ENCODE measurements around the gene CEP78. TPM values are rescaled to one million over a fixed set of nuclear protein-coding genes. Genes with fewer than 3 reads are reported as not detected.

Gene CEP78
- total RNA-seq, 1 donor from 2014 or later, result 14.8 TPM

DNA sequence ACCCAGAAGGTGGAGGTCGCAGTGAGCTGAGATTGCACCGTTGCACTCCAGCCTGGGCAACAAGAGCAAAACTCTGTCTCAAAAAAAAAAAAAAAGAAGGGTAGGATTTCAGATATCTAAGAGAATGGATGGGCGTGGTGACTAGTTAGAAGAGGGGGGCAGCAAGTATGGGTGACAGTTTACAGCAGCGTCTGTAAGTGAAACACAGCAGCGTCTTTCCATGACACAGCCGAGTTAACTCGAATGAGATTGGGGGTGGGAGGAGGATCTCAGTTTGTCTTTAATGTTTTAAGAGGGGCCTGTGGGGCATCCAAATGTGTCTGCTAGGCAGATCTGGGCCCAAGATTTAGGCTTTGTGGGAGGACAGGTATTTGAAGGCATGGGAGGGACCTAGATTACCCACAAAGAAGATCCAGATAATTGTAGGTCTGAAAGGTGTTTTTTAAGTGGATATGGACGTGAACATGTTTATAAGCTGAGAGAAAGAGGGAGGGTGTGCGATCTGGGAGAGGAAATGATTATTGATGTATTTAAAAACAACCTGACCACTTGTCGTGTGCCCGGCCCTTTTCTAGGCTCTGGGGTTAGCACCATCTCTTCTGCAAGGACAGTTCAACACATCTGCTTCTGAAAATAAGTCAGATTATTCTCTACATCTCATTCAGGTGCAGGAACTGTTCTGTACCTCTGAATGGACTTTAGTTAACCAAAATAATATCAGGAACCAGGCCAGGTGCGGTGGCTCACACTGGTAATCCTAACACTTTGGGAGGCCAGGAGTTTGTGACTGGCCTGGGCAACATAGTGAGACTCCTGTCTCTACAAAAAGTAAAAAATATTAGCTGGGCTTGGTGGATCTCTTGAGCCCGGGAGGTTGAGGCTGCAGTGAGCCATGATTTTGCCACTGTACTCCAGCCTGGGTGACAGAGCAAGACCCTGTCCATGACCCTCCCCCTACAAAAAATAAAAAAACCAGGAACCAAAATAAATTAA lies 2.5 kb downstream of the CEP78 start:
- no peak for DNase-seq (ENCODE audit: low read depth)
- H3K36me3 ChIP-seq (ENCODE audit: control insufficient read depth, insufficient read depth, low read length), result no peaks in the 10 kb centered on the region
- no peaks in the 10 kb centered on the region for H3K27me3 ChIP-seq (ENCODE audit: control insufficient read depth, insufficient read depth, low read length)
- H3K4me3 ChIP-seq (ENCODE audit: low read depth, low read length), result no peak overlapping the region
- TF ChIP-seq, protein P1, sequence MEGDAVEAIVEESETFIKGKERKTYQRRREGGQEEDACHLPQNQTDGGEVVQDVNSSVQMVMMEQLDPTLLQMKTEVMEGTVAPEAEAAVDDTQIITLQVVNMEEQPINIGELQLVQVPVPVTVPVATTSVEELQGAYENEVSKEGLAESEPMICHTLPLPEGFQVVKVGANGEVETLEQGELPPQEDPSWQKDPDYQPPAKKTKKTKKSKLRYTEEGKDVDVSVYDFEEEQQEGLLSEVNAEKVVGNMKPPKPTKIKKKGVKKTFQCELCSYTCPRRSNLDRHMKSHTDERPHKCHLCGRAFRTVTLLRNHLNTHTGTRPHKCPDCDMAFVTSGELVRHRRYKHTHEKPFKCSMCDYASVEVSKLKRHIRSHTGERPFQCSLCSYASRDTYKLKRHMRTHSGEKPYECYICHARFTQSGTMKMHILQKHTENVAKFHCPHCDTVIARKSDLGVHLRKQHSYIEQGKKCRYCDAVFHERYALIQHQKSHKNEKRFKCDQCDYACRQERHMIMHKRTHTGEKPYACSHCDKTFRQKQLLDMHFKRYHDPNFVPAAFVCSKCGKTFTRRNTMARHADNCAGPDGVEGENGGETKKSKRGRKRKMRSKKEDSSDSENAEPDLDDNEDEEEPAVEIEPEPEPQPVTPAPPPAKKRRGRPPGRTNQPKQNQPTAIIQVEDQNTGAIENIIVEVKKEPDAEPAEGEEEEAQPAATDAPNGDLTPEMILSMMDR (IDR thresholded peaks at IDR 0.05; ENCODE audit: insufficient read depth, low read length, poor library complexity, severe bottlenecking), result no peak

GRCh38 chr9:78239506-78239905 lies 3.6 kb downstream of the CEP78 start:
- Histone ChIP-seq H3K27me3 (ENCODE audit: control insufficient read depth, insufficient read depth, low read length) (no peaks in the 10 kb centered on the region), H3K36me3 (ENCODE audit: control insufficient read depth, insufficient read depth, low read length) (no peaks in the 10 kb centered on the region), H3K4me3 (ENCODE audit: low read depth, low read length) (no peak overlapping the region)
- TF ChIP-seq, protein P1 (IDR thresholded peaks at IDR 0.05; ENCODE audit: insufficient read depth, low read length, poor library complexity, severe bottlenecking), result peak; percentile 70
- DNase-seq (ENCODE audit: low read depth), result no peak

GRCh38 chr9:78242041-78242440 lies 6.2 kb downstream of the CEP78 start:
- Histone ChIP-seq H3K4me3 (ENCODE audit: low read depth, low read length) (no peak overlapping the region), H3K27me3 (ENCODE audit: control insufficient read depth, insufficient read depth, low read length) (no peaks in the 10 kb centered on the region), H3K36me3 (ENCODE audit: control insufficient read depth, insufficient read depth, low read length) (no peaks in the 10 kb centered on the region)
- TF ChIP-seq, protein P1 (IDR thresholded peaks at IDR 0.05; ENCODE audit: insufficient read depth, low read length, poor library complexity, severe bottlenecking), result no peak
- no peak for DNase-seq (ENCODE audit: low read depth)

DNA sequence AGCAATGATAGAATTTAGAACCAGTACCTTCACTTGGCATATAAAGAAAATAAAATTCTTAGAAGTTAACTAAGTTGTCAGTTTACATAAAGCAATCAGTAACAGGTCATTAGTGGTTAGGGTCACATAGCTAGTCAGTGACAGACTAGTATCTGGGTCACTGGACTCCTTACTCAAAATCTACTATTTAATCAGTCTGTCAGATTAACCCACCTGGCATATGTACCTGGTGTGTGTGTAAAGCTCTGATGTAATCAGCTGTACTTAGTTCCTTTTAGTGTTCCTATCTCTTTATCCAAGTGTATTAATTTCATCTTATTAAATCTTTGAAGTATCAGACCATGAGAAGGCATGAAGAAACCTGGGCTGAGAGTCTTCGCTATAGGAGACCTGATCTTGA lies 7.3 kb downstream of the CEP78 start:
- DNase-seq (ENCODE audit: low read depth), result no peak
- H3K4me3 ChIP-seq (ENCODE audit: low read depth, low read length), result no peak overlapping the region

GRCh38 chr9:78245401-78245800 lies 9.5 kb downstream of the CEP78 start:
- TF ChIP-seq, protein P1 (IDR thresholded peaks at IDR 0.05; ENCODE audit: insufficient read depth, low read length, poor library complexity, severe bottlenecking), result no peak
- DNase-seq (ENCODE audit: low read depth), result no peak
- no peak overlapping the region for H3K4me3 ChIP-seq (ENCODE audit: low read depth, low read length)
- no peaks in the 10 kb centered on the region for H3K36me3 ChIP-seq (ENCODE audit: control insufficient read depth, insufficient read depth, low read length)
- H3K27me3 ChIP-seq (ENCODE audit: control insufficient read depth, insufficient read depth, low read length), result no peaks in the 10 kb centered on the region

More for the DNA sequence above, 7.3 kb downstream of the CEP78 start:
- no peaks in the 10 kb centered on the region for H3K27me3 ChIP-seq (ENCODE audit: control insufficient read depth, insufficient read depth, low read length)
- TF ChIP-seq, protein P1 (IDR thresholded peaks at IDR 0.05; ENCODE audit: insufficient read depth, low read length, poor library complexity, severe bottlenecking), result no peak
- no peaks in the 10 kb centered on the region for H3K36me3 ChIP-seq (ENCODE audit: control insufficient read depth, insufficient read depth, low read length)
